HG02763 (cell line): ENCODE measurements around the gene ZNF839.
"Not testable (repeated sequence)": the region's sequence is repeated elsewhere in the genome, so short reads cannot be mapped to it uniquely, and the experiment has no call there.

Experiments
- ATAC-seq: cut with Tn5 transposase; IDR thresholded peaks from one replicate; pipeline ENCODE4 v1.9.1; 2021; ENCODE audit warnings: mild to moderate bottlenecking, moderate library complexity; ENCODE audit not compliant: unreplicated experiment

The ZNF839 gene

DNA sequence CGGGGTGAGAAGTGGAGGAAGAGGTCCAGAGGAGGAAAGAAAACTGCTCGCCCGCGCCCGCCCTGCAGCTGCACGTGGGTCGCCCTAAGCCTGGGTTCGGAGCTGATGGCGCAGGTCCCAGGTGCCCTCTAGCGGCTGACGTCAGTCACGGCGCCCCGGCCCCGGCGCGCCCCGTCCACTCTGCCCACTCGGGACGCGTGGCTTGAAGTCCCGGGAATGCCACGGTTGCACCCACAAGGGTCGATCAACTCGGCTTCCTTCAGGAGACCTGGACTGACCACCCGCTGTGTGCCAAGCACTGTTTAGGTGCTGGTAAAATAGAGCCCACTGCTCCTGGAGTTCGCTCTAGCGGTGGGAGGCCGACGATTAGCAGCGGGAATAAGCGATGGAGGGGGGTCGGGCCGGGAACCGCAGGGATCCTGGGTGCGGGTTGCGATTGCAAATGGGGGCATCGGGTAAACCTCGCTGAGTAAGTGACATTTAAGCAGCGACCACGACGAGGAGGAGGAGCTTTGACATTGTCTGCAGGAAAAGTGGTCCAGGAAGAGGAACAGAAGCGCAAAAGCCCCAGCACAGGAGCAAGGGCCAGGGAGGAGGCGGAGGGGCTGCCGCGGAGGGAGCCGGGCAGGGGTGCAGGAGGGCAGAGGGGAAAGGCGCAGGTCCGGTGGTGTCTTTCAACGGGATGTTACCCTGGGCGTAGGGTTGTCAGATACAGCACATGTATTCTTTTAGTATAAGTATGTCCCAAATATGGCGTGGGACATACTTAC lies 5.1 kb upstream of the ZNF839 start:
- ATAC-seq, result peak; percentile 50

DNA sequence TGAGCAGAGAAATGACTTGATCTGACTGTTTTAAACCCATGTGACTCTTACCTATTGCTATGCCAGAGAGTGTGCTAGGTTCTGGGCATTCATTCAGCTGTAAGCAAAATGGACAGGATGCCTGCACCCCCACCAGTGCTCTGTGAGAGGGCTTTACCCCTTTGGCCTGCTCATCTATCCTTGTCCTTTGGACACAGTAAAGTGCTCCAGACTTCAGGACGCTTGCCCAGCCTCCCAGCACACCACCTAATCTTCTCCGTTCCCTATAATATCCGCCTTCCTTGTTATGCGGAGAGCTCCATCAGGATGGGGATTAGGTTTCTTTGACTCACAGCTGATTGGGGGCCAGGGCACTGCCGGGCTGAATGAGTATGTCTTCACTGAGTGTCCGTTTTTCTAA lies 4.4 kb upstream of the ZNF839 start:
- no peak for ATAC-seq

DNA sequence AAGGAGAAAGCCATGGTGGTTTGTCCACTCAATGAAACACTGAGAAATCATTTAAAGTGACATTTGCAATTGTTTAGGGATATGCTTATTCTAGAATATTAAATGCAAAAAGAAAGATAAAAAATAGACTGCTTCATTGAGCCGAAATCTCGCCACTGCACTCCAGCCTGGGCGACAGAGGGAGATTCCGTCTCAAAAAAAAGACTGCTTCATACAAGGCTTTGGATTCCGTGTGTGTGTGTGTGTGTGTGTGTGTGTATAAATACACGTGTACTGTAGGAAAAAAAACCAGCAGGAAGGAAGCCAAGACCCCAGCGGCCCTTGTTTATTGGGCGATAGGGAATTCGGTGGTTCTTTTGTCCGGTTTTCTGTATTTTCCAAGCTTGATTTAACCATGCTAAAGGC lies 3.2 kb upstream of the ZNF839 start:
- ATAC-seq, result no peak

DNA sequence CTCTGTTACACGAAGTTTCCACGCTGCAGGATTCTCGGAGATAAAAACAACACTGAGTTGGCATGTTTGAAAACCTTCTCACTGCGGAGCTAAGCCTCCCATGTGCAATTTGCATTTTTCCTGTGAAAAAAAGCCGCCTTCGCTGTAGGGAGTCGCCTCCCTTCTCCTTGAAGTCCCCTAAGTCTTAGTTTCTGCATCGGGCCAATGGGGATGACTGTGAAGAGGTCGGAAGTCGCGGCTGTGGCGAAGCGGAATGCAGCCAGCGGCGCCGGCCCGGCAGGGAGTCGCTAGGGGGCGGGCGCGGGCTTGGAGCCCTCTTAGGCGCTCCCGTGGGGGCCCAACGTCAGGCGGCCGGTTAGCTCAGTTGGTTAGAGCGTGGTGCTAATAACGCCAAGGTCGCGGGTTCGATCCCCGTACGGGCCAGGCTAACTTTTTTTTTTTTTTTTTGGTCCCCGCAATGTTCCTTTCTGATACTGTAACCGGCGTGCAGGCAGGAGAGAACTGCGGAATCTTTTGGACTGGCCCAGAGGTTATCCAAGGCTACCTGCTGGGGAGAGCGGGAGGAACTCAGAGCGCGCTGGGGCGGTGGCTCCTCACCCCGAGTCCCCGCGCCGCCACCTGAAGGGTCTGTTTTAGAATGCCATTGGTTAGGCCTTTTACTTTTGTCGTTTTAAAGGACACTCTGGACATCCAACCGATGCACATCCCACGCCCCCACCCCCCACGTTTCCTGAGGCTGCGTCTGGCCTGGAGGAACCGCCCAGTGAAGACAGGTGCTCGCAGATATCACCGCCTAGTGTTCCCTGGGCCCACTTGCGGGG lies 2.6 kb upstream of the ZNF839 start:
- peak; percentile 62 for ATAC-seq

DNA sequence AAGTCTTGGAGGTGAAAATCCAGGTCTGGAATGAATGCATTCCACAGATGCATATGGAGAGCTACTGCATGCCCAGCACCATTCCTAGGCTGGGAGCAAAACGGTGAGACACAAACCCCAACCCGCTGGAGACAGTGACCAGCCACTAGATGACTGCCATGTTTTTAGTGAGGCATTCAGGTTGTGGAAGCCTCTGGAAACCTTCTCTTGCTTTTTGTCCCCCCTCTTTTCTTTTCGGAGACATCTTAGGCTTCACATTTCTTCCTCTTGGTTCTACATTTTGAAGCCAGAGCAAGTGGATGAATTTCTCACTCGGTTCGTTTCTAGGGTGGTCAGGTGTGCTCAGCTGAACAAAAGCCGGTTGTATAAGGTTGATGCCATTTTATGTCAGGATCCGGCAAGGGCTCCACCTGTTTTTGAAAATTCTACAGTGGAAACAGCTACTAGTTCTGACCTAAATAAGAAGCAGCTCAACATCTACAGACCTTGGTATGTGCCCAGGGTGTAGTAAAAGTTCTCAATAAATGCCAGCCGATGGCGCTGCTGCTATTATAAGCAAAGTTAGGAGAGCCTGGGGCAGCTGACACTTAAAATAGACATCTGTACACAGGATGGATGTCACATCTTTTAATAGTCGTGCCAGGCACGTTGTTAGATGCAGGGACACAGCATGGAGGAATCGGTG lies 1.8 kb upstream of the ZNF839 start:
- ATAC-seq, result no peak

DNA sequence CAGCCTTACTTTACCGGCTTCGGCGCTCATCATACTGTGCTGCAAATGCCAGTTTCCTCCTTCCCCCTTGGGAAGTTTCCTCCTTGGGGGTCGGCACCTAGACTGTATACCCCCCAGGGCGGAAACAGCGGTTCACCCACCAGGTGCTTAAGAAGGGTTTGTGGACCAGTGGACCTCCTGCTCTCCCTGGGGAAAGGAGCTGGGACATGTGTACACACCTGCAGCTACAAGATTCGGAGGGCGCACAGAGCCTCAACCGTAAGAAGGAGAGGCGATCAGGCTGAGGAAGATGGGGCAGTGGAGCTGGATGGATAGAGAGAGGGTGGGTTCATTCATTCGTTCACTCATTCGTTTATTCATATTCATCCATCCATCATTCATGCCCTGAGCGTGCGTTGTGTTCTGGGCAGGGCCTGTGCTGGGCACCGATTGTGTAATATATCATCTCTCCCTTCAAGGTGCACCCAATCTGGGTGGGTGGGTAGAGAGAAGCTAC lies 717 bp upstream of the ZNF839 start:
- no peak for ATAC-seq

DNA sequence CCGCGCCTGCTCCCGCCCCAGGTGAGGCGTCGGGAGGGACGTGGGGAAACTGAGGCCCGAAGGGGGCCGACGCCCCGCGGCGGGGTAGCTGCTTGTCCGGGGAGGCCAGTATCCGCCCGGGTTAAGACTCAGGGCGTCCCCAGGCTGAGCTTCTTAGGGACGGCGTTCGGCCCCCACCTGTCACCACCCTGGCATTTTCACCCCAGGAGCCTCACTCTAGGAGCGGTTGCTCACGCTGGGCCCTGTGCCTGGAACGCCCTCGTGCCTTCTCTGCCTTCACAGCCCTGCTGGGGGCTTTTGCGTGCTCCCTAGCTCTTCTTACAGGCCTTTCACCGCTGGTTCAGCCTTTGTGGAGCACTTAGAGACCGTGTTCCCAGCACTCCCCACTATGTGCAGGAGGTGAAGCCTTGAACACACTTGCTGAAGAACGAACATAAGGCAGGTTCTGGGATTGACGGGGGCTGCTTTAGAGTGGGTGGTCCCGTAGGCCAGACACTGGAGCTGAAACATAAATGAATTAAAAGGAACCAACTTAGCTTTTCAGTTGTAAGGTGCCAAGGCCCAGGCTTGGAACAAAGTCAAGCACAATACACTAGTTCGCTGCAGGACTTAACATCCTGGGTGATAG lies 601 bp downstream of the ZNF839 start:
- ATAC-seq, result peak; percentile 10

DNA sequence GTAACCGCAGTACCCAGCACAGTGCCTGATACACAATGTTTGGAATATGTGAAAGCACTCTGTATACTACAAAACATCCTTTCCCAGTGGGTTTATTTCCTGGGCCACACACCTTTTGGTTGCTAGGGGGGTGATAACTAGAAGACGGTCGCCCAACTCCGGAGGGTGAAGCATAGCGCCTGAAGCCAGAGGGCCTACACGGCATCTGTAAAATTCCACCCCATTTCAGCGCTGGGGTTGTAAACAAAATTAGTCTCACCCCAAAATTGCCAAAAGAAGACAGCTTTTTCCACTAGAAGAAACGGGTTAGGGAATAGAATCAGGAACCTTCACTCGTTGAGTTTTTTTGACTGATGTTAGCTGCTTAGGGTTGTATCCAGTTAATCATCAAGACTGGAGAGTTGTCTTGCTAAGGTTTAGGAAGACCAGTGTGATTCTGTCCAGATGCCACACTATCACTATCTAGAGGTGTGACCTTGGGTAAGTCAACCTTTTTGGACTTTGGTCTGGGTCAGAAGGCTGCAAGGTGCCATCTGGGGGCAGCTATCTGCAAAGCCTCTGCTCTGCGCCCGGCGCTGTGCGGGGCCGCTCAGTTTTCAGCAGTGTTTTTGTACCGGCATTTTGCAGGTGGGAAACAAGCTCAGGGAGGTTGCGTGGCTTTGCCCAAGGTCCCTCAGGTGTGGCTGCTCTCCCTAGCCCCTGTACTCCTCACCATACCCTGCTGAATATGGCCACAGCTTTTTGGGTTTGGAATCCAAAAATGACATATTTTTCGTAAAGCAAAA lies 1.3 kb downstream of the ZNF839 start:
- ATAC-seq, result no peak

DNA sequence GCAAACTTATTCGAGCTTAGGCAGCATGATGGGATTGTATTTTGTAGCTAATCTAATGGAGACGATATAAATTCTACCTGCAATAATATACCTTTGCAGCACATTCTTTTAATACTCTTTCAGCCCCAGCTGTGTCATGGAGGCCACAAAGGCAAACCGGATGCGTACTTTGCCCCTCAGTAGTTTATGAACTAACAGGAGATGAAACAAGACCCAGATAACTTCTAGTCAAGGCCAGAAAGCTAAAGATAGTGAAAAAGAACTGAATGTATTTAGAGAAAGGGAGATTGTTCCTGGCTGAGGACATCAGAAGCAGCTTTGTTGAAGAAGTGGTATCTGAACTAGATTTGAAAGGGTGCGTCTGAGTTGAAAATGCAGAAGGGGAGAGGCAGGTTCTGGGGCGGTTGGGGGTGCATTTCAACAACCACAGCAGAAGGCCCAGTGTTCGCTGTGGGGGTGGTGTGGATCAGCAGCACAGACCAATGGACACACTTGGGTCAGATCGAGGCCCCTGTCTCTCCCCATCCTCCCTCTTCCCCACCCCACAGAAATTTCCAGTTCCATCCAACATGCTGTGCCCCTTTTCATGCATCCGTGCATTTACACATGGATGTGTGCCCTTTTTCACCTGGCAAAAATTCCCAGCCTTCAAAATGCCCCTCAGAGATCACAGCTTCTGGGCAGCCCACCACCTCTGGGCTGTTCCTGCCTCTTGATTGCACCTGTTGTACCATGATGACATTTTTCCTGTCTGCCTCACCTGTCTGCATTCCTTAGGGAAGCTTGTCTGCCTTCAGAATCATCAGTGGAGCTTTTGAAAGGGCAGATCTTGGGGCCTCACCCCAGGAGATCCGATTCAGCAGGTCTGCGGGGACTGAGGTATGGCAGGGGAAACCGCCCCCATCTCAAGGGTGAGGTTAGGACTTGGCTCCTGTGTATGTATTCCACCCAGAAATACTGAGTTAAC lies 2.2 kb downstream of the ZNF839 start:
- ATAC-seq, result no peak

DNA sequence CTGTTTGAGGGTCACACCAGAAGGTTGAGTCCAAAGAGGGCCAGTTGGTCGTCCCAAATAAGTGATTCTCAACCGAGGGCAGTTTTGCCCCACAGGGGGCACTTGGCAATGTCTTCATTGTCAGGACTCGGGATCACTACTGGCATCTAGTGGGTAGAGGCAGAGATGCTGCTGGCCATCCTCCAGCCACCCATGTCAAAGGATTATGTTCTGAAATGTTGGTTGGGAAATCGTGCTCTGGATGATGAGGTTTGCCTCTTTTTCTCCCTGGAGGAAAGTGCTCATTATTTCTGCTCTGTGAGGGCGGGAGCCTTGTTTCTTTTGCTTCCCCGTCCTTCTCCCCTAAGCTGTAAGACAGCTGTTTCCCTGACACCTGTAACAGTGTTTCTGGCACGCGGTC lies 3.6 kb downstream of the ZNF839 start:
- ATAC-seq, result no peak

DNA sequence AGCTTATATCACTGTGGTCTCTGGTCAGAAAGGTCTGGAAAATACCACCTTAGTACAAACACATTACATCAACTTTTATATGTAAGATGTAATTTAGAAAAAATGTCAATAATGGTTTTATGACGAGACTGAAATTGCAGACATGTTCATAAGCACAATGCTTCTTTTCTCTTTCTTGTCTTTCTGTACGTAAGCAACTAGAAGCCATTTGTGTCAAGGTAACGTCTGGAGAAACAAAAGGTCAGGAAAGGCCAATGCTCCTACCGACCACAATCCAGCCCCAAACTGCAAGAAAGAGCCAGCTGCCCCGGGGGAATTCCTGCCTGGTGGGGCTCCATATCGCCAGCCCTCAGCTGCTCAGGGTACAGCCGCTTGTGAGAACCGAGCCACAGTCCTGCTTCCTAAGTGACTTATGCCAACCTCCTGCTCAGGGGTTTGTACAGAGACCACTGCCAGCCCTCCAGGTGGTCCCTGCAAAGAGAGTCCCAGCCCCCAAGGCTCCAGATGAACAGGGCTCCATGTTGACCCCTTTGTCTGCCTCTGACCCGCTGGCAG lies 6.3 kb downstream of the ZNF839 start:
- no peak for ATAC-seq

DNA sequence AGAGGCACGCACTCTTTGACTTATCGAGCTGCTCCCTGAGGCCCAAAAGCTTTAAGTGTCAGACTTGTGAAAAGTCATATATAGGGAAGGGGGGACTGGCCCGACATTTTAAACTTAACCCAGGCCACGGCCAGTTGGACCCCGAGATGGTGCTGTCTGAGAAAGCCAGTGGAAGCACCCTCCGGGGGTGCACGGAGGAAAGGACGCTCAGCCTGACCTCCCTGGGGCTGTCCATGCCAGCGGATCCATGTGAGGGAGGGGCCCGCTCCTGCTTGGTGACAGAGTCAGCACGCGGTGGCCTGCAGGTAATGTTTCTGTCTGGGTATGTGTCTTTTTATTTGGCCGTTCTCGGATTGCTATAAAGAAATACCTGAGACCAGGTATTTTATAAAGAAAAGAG lies 7.0 kb downstream of the ZNF839 start:
- ATAC-seq, result no peak

DNA sequence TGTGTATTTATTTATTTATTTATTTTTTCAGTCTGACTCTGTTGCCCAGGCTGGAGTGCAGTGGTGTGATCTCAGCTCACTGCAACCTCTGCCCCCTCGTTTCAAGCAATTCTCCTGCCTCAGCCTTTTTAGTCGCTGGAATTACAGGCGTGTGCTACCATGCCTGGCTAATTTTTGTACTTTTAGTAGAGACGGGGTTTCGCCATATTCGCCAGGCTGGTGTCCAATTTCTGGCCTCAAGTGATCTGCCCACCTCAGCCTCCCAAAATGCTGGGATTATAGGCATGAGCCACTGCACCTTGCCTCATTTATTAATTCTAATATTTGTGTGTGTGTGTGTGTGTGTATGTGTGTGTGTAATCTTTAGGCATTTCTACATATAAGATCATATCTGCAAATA lies 9.8 kb downstream of the ZNF839 start:
- ATAC-seq, result not testable (repeated sequence)

DNA sequence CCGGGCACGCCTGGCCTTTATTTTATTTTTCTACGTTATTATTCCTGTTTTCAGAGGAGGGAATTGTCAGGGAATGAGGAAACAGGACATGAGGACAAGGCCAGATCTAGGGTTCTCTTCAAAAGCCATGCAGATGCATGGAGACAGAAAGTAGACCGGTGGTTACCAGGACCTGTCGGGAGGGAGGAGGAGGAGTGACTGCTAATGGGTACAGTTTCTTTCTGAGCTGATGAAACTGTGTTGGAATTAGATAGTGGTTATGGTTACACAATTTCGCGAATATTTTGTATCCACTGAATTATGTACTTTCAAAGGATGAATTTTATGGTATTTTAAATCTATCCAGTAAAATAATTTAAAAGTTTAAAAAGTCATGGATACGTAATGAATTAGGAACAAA lies 11.3 kb downstream of the ZNF839 start:
- no peak for ATAC-seq

DNA sequence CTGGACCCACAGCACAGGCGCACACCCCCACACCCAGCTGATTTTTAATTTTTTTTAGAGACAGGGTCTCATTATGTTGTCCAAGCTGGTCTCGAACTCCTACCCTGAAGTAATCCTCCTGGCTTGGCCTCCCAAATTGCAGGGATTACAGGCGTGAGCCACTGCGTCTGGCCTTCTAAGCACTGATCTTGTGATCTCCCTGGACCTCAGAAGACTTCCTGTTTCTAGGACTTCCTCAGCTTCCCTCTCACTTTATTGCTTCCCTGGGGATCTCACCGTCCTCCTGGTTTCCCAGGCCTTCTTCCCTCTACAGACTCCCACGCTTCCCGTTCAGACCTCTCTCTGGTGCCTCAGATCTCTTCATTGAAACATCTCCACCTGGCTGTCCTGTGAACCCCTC lies 13.8 kb downstream of the ZNF839 start:
- no peak for ATAC-seq

DNA sequence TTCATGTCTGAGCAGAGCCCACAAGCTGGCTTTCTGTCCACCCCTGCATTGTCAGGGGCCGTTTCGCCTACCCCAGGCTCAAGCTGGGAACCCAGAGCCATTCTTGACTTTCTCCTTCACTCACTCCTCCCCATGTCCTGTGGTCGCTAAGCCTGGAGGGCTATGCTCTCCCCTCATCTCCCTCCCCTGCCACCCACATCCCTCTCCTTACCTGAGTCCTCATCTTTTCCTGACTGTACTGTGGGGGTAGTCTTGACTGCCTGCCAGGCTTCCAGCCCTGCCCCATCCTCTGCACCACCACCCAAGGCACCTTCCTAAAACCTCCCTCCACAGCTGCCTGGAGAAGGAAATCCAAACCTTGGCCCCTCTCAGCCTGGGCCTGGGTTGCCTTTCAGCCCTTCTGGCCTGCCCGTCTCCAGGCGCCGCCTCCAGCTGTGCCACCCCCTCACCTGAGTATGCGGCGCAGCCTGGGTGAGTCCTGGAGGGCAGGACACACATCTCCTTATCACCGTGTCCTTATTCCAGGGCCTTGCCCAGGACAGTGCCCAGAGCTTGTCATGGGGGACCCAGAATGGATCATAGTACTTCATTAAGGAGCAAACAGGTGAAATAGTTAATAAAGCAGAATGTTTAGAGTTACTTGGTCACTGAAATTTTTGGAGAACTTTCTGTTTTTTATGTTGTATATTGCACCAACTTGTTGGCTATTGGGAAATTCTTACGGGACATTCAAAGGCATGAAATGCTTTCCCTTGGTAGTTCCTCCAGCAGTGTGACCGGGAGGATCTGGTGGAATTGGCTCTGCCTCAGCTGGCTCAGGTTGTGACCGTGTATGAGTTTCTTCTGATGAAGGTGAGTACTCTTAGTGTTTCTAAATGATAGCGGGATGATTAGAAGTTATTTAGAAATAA lies 14.5 kb downstream of the ZNF839 start:
- no peak for ATAC-seq

DNA sequence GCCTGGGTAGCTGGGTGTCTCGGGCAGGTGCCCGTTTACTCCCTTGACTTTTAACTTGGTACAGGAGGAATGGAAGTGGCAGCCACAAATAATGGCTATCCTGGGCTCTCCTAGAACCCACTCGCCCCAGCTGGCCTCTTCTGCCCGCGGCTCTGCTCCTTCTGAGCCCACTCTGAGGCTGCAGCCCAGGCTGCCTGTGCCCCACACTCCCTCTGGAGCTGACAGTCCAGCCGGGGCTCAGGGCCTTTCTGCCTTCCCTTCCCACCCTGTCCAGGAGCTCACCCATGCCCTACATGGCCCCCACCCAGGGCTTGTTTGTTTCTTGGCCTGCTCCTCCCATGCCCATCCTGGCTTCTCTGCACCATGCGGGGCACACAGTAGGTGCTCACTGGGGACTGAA lies 15.6 kb downstream of the ZNF839 start:
- no peak for ATAC-seq

DNA sequence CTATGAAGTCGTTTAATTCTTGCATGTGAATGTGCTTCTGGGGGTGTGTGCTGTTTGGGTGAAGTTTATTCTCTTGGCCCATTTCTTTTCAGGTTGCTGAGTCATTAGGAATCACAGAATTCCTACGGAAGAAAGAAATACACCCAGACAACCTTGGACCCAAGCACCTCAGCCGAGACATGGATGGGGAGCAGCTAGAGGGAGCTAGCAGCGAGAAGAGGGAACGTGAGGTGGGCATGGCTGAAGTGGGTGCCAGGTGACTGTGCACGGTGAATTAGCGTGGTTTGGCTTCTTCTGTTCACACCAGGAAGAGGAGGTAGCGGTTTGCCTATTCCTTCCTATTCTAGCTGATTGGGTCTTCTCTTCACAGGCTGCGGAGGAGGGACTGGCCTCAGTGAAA lies 19.2 kb downstream of the ZNF839 start:
- no peak for ATAC-seq
